Islet precursor cell (in vitro differentiated cells): ENCODE measurements around the gene LRP1-AS.

Experiments
- DNase-seq: peaks from one replicate; pipeline ENCODE4 v3.0.0-alpha.2; 2018

The LRP1-AS gene

DNA sequence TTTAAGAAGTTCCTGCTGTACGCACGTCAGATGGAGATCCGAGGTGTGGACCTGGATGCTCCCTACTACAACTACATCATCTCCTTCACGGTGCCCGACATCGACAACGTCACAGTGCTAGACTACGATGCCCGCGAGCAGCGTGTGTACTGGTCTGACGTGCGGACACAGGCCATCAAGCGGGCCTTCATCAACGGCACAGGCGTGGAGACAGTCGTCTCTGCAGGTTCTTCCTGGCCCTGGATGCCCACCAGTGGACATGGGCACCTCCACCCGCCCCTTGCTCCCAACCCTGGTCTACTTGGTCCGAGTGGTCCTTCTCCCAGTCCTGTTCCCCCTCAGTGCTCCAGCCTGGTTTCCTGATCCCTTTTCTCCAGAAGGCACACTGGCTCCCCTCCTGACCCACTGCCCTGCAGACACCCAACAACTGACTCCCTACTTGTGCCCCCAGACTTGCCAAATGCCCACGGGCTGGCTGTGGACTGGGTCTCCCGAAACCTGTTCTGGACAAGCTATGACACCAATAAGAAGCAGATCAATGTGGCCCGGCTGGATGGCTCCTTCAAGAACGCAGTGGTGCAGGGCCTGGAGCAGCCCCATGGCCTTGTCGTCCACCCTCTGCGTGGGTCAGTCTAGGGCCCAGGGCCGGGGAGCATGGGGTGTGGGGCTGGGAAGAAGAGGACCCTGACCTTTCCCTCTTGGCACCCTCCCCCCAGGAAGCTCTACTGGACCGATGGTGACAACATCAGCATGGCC, 32.1 kb upstream of the LRP1-AS start:
- no peak for DNase-seq

DNA sequence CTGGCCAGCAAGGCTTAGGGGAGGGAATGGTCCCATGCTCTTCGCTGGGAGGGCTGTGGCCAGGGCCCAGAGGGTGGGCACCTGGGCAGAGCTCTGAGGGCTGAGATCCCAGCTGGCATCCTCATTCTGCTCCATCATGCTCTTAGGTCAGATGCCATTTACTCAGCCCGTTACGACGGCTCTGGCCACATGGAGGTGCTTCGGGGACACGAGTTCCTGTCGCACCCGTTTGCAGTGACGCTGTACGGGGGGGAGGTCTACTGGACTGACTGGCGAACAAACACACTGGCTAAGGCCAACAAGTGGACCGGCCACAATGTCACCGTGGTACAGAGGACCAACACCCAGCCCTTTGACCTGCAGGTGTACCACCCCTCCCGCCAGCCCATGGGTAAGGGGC, 30.8 kb upstream of the LRP1-AS start:
- no peak for DNase-seq

DNA sequence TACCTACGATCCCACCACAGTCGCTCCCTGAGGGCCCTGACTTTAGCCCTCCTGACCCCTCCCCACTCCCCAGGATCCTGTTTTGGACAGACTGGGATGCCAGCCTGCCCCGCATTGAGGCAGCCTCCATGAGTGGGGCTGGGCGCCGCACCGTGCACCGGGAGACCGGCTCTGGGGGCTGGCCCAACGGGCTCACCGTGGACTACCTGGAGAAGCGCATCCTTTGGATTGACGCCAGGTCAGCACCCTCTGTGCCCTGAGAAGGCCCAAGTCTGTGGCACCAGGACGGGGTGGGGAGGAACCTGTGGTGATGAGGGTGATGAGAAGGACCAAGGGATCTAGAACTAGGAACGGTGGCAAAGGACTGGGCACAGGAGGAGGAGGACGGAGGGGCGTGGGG, 29.9 kb upstream of the LRP1-AS start:
- DNase-seq = no peak

DNA sequence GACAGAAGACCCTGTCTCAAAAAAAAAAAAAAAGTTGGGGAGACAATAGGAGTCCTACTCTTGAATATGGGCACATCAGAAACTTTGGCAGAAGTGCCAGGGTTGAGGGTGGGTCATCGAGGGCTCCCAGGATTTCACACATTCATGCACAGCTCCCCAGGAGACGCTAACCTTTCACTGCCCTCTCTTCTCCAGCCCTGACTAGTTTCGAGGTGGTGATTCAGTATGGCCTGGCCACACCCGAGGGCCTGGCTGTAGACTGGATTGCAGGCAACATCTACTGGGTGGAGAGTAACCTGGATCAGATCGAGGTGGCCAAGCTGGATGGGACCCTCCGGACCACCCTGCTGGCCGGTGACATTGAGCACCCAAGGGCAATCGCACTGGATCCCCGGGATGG, 29.4 kb upstream of the LRP1-AS start:
- no peak for DNase-seq

DNA sequence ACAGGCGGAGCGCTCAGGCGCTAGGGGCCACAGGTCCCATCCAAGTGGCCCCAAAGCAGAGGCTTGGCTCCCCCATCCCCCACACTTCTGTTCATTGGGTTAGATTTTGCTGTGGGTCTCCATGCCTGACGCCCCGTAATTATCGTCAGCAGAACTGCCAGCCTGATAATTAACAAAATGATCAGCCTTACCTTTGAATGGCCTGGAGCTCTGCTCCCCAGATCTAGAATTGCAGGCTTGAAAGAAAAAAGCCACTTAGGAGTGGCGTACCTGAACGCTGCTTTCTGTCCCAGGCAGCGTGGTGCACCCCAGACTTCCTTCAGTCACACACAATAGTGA, 28.7 kb upstream of the LRP1-AS start:
- no peak for DNase-seq

DNA sequence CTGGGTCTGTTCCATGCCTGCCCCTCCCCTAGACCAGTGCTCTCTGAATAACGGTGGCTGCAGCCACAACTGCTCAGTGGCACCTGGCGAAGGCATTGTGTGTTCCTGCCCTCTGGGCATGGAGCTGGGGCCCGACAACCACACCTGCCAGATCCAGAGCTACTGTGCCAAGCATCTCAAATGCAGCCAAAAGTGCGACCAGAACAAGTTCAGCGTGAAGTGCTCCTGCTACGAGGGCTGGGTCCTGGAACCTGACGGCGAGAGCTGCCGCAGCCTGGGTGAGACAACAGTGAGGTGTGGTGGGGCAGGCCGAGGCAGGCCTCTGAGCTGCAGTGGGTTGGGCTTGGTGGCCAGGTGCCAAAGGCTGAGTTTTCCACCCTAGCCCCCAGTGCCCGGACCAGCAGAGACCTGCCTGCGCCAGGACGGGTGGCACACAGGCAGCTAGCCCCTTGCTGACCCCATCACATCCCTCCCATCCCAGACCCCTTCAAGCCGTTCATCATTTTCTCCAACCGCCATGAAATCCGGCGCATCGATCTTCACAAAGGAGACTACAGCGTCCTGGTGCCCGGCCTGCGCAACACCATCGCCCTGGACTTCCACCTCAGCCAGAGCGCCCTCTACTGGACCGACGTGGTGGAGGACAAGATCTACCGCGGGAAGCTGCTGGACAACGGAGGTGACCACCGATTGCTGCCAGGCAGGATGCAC, 28.2 kb upstream of the LRP1-AS start:
- peak; percentile 92 for DNase-seq

DNA sequence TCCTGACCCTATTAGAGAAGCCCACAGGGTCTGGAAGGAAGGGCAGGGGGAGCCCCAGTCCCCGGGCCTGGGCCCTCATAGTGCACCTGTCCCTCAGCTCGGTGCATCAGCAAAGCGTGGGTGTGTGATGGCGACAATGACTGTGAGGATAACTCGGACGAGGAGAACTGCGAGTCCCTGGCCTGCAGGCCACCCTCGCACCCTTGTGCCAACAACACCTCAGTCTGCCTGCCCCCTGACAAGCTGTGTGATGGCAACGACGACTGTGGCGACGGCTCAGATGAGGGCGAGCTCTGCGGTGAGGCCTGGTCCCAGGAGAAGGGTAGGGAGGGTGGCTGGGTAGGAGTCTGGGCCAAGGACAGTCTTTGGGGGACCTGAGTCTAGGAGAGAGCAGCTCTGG, 26.3 kb upstream of the LRP1-AS start:
- DNase-seq = no peak

DNA sequence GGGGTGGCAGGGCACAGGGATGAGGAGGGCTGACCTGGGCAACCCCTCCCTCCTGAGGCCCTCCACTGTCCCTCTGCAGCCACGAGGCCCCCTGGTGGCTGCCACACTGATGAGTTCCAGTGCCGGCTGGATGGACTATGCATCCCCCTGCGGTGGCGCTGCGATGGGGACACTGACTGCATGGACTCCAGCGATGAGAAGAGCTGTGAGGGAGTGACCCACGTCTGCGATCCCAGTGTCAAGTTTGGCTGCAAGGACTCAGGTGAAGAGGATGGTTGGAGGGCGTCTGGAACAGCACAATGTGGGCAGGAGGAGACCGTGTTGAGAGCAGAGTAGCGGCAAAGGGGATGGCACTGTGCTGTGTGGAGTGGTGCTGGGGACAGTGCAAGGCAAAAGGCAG, 25.7 kb upstream of the LRP1-AS start:
- DNase-seq = peak; percentile 82

DNA sequence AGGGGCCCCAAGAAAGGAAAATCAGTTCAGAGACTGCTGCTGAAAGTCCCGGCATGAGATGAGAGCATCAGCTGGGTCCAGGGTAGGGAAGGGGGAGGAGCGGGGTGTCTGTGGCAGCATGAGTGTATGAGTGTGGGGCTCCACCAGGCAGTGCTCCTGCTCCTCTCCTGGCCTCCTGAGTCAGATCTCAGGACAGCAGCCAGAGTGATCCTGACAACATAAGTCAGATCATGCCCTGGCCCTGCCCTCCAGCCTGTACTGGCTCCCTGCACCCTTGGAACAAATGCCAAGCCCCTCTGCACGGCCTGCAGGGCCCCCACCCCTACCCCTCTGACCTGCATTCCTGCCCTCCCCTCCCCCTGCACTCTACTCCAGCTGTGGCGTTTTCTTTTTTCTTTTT, 24.2 kb upstream of the LRP1-AS start:
- no peak for DNase-seq

DNA sequence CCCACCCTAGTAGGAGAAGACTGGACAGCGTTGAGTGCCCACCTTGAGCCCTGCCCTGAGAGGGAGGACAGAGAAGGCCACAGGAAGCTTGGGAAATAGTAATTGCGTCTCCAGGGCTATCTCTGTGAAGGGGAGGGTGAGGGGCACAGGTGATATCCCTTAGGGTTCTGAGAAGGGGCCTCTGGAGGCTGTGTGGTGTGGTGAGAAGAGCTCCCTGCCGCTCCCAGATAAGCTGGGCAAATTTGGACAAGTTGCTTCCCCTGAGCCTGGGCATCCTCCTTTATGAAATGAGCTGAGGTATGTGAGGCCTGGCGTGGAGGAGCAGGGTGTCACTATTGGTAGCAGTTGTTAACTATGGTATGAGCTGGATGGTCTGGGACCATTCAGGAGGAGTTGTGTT, 23.5 kb upstream of the LRP1-AS start:
- no peak for DNase-seq

DNA sequence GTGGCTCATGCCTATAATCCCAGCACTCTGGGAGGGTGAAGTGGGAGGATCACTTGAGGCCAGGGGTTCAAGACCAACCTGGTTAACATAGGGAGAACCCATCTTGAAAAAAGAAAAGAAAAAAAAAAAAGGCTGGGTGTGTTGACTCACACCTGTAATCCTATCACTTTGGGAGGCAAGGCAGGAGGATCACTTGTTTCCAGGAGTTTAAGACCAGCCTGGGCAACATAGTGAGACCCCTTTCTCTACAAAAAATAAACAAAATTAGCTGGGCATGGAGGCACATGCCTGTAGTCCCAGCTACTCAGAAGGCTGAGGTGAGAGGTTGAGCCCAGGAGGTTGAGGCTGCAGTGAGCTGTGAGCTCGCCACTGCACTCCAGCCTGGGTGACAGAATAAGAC, 23.0 kb upstream of the LRP1-AS start:
- DNase-seq = no peak

DNA sequence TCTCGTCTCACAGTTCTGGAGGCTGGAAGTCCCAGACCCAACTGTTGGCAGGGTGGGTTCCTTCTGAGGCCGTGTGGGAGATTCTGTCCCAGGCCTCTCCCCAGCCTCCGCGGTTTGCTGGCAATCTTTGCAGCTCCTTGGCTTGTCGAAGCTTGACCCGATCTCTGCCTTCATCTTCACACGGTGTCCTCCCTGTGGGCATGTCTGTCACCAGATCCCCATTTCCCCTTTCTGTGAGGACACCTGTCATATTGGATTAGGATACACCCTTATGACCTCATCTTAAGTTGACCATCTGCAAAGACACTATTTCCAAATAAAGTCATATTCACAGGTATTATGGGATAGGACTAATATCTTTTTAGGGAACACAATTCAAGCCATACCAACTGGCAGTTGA, 22.6 kb upstream of the LRP1-AS start:
- DNase-seq = no peak

DNA sequence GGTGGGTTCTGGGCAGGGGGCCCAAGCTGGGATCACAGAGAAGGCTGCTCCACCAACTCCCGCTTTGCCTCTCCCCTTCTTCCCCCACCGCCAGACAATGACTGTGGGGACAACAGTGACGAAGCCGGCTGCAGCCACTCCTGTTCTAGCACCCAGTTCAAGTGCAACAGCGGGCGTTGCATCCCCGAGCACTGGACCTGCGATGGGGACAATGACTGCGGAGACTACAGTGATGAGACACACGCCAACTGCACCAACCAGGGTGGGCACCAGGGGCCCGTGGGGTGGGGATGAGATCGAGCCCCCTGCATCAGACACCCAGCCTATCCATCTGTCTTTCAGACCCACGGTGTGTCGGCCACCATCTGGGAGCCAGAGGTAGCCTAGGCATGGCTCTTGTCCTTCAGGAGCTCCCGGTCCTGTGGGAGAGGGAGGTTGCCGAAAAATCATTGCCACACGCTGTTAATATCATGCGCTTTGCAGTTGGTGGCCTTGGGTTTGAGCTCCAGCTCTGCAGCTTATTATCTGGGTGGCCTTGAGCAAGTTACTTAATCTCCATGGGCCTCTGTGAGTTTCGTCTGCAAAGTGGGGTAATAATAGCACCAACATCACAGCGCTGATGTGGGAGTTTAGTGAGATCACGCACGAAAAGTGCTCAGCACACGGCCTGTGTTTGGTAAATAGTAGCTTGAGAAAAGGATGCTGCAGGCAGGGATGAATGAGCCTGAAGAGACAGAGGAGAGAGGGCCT, 21.8 kb upstream of the LRP1-AS start:
- no peak for DNase-seq

DNA sequence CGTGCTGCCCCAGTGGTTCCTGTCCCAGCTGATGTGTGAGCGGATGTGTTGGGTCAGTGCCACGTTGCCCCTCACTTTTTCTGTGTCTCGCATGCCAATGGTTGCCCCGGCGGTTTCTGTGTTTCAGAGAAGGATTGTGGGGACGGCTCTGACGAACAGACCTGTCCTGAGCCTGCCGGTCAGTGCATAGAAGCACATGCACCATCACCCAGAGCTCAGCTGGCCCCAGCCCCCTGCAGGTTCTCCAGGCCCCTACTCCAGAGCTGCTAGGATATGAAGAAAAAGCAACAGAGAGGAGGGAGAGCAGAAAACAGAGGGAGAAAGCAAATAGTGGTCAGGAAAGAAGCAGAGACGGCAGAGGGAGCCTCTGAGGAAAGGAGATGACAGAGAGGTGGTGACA, 20.6 kb upstream of the LRP1-AS start:
- no peak for DNase-seq

DNA sequence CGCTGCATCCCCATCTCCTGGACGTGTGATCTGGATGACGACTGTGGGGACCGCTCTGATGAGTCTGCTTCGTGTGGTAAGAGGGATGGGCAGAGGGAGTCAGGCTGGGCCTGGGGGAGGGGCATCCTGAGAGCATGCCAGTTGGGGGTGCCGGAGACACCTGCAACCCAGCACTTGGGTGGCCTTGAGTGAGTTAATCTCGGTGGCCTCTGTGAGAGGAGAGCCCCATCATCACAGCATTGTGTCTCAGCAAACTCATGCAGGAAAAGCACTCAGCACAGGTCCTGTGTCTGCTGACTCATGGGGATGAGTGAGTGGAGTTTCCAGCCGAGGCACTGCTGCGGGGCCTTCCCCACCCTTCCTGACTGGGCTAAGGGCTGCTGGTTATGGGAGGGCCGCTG, 19.6 kb upstream of the LRP1-AS start:
- no peak for DNase-seq

DNA sequence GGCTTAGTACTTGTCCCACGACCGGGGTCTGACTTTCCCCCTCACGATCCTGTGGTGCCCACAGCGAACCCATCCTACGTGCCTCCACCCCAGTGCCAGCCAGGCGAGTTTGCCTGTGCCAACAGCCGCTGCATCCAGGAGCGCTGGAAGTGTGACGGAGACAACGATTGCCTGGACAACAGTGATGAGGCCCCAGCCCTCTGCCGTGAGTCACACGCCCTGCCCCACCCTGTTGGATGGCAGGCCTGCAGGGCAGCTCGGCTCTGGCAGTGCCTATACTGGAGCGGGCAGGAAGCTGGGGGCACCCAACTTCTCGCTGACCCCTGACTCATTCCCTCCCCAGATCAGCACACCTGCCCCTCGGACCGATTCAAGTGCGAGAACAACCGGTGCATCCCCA, 18.3 kb upstream of the LRP1-AS start:
- no peak for DNase-seq

DNA sequence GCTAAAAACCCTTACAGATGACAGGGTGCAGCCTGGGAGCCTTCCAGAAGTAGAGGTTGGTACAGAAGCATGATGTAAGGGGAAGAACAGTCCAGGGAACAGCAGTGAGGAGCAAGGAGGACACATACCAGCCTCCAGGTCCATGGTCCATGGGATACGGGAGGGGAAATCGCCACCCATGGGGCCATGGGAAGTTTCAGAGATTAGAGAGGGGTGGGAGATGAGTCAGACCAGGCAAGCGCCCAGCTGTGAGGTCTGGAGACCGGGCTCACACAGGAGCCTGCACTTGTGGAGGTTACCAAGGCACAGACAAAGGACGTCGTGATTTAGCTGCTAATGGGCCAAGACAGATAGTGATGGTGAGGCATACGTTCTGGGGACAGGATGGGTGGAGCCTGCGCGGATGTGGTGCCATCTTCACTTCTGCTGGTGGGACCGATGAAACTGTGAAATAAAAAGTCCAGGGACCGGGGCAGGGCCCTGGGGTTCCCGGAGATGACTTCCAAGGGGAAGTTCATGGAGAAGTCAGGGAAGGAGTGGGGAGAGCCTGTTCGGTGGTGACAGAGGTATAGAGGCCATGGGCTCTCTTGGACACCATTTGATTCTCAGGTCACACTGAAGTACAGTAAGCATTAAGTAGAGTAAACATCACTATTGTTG, 17.7 kb upstream of the LRP1-AS start:
- DNase-seq = no peak

DNA sequence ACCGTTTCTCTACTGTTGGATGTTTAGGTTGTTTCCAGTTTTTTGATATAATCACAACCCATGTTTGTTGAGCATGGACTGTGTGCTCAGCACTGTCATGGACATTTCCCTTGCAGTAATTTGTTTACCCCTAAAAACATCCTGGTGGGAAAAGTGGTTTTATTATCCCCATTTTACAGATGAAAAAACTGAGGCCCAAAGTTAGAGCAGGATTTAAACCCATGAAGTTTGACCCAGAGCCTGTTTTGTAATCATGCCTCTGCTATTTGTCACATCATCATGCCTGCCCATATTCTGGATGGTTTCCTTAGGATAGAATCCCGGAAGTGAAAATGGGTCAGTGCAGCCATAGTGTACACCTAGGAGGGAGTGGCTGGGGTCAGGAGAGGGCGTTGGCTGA, 17.0 kb upstream of the LRP1-AS start:
- DNase-seq = no peak

DNA sequence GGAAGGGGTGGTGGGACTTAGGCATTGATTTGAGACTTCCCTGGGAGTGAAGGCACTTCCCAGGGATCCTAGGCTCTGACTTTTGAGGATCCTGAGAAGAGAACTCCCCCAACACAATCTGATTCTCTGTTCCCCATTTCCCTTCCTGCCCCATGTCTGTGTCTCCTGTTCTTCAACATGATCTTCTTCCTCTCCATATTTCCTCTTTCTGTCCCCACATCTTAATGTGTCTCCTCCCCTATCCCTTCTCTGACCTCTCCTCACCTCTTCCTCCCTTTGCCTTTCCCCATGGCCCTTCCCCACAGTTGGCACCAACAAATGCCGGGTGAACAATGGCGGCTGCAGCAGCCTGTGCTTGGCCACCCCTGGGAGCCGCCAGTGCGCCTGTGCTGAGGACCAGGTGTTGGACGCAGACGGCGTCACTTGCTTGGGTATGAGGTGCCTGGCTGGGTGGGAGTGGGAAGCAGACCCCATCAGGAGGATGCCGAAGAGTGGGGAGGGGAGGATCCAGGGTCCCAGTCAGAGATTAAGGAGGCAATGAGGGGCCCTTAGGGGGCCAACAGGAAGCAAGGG, 15.2 kb upstream of the LRP1-AS start:
- no peak for DNase-seq

DNA sequence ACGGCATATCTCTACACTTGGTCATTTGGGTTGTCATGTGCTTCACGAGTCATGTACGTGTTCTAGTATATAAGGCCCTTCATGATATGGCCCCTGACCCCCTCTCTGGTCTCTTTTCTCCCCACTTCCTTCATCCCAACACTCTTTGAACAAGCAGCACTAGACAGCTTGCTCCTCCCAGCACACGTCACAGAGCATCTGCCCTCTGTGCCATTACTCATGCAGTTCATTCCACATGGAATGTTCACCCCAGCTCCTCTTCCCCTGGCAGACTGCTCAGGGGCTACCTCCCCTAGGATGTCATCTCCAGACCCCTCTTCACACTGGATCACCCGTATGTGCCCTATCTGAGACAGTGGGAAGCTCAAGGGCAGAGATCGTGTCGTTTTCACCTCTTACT, 14.1 kb upstream of the LRP1-AS start:
- no peak for DNase-seq

DNA sequence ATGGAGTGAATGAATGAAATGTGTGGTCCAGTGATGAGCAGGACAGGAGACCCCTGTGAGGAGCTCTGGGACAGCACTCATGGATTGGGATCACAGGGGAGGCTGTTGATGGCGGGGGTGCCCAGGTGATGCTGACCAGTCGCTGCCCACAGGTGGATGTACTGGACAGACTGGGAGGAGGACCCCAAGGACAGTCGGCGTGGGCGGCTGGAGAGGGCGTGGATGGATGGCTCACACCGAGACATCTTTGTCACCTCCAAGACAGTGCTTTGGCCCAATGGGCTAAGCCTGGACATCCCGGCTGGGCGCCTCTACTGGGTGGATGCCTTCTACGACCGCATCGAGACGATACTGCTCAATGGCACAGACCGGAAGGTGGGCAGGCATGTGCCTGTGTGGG, 13.3 kb upstream of the LRP1-AS start:
- DNase-seq = no peak

DNA sequence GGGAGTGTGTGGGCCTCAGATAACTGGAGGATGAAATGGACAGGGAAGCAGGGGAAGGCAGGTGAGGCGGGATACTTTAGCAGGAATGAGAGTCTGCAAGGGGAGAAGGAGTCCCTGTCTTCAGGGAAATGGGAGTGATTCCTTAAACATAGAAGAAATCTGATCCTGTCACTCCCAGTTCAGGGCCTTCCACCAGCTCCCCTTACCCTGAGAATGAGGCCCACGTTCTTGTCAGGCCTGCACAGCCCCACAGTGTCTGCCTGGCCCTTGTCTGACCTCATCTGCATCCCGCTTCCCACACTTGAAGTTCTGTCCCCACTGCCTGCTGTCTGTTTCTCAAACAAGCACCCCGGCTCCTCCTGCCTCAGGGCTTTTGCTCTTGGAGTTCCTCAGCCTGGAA, 12.6 kb upstream of the LRP1-AS start:
- DNase-seq = no peak

DNA sequence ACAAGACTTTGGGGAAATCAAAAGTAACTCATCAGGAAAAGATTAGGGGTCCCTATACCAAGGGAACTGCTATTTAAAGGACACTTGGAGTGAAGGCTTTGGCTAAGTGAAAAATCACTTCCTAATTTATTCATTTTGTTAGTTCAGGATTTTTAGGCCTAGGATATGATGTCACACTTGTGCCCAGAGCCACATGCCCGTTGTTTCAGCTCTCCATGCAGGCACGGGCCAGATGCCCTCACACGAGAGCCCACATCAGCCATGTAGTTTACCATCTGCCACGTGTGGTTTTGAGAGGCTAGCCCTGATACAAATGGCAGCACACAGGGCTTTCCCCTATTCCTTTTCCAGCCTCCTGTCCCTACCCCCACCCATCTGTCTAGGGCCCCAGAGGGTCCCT, 11.9 kb upstream of the LRP1-AS start:
- DNase-seq = no peak
